ENCODE measurements around the gene DDX52.

The DDX52 gene

DNA sequence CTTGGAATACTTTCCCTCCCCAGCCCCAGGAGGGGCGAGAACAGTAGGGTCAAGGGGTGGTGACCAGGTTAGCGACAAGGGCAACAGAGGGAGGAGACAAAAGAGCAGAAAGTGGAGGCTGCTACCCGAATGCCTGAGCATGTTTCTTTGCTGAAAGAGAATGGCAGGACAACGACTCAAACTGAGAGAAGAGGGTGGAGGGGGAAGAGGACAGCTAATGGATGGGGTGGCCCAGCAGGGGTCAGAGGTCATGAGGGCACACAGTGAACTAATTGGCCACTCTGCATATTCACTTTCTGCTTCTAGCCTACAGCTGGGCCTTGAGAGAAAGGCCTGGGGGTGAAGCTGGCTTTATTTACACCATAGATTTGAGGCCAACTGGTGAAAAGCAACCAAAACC is 19.1 kb upstream of the DDX52 start:
- Histone ChIP-seq H3K4me3 (ENCODE audit: low read depth, low read length, poor library complexity, severe bottlenecking) (no peak overlapping the region), H3K4me1 (ENCODE audit: insufficient read depth, low read length, severe bottlenecking) (no peaks in the 10 kb centered on the region), H3K9ac (ENCODE audit: low read length) (no peak overlapping the region), H3K9me3 (ENCODE audit: low read length) (no peaks in the 10 kb centered on the region), H3K27ac (ENCODE audit: low read depth, low read length, poor library complexity, severe bottlenecking) (no peak overlapping the region), H3K4me2 (ENCODE audit: low read length) (no peak overlapping the region), H3K9me2 (ENCODE audit: low read depth, low read length) (no peaks in the 10 kb centered on the region), H3K36me3 (ENCODE audit: insufficient read depth, low read length) (no peaks in the 10 kb centered on the region), H3K79me2 (ENCODE audit: insufficient read depth, low read length) (no peaks in the 10 kb centered on the region), H2AFZ (ENCODE audit: low read length) (no peak overlapping the region), H4K20me1 (ENCODE audit: insufficient read depth, low read length) (no peaks in the 10 kb centered on the region), H3K27me3 (ENCODE audit: insufficient read depth, low read length) (no peaks in the 10 kb centered on the region; the same call in 1 of the 2 replicates), H3F3A (ENCODE audit: insufficient read depth, low read length) (no peaks in the 10 kb centered on the region)
- no peak for TF ChIP-seq EZH2 (IDR thresholded peaks at IDR 0.05; ENCODE audit: borderline replicate concordance, low read length)
- TF ChIP-seq, protein P1, sequence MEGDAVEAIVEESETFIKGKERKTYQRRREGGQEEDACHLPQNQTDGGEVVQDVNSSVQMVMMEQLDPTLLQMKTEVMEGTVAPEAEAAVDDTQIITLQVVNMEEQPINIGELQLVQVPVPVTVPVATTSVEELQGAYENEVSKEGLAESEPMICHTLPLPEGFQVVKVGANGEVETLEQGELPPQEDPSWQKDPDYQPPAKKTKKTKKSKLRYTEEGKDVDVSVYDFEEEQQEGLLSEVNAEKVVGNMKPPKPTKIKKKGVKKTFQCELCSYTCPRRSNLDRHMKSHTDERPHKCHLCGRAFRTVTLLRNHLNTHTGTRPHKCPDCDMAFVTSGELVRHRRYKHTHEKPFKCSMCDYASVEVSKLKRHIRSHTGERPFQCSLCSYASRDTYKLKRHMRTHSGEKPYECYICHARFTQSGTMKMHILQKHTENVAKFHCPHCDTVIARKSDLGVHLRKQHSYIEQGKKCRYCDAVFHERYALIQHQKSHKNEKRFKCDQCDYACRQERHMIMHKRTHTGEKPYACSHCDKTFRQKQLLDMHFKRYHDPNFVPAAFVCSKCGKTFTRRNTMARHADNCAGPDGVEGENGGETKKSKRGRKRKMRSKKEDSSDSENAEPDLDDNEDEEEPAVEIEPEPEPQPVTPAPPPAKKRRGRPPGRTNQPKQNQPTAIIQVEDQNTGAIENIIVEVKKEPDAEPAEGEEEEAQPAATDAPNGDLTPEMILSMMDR (IDR thresholded peaks at IDR 0.05; ENCODE audit: low read length), result no peak

DNA sequence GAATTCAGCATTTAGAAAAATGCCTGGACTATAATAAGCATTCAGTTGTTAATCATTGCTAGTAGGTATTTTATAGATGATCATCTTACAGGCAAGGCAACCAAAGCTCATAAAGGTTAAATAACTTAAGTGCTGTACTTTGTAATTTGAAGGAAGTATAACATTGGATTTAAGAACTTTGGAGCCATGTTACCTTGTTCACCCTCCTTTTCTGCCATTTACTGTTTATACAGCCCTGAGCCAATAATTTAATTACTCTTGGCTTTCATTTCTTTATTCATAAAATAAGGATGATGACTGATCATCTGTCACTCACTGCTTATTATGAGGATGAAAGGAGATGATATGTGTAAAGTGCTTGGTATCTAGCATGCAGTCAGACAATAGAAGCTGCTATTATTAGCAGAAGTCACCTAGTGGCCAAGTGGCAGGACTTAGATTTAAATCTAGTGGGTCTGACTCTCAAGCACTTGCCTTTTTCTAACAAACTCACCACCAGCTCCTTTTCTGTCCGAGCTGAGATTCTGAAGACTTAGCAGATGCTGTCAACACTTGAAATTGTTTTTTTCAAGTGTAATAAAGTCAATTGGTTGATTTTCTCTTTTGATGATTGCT is 18.3 kb upstream of the DDX52 start:
- Histone ChIP-seq H4K20me1 (ENCODE audit: insufficient read depth, low read length) (no peaks in the 10 kb centered on the region), H3K9ac (ENCODE audit: low read length) (no peak overlapping the region), H3K4me2 (ENCODE audit: low read length) (no peak overlapping the region), H3K4me3 (ENCODE audit: low read depth, low read length, poor library complexity, severe bottlenecking) (no peak overlapping the region), H3K36me3 (ENCODE audit: insufficient read depth, low read length) (no peaks in the 10 kb centered on the region), H3K27ac (ENCODE audit: low read depth, low read length, poor library complexity, severe bottlenecking) (no peak overlapping the region), H3K9me3 (ENCODE audit: low read length) (no peaks in the 10 kb centered on the region), H3F3A (ENCODE audit: insufficient read depth, low read length) (no peaks in the 10 kb centered on the region), H3K9me2 (ENCODE audit: low read depth, low read length) (no peaks in the 10 kb centered on the region), H3K79me2 (ENCODE audit: insufficient read depth, low read length) (no peaks in the 10 kb centered on the region), H3K27me3 (ENCODE audit: insufficient read depth, low read length) (no peaks in the 10 kb centered on the region; the same call in 1 of the 2 replicates), H2AFZ (ENCODE audit: low read length) (no peak overlapping the region), H3K4me1 (ENCODE audit: insufficient read depth, low read length, severe bottlenecking) (no peaks in the 10 kb centered on the region)
- TF ChIP-seq, protein P1 (IDR thresholded peaks at IDR 0.05; ENCODE audit: low read length), result peak; percentile 9; the same call in 1 of the 2 replicates
- no peak for TF ChIP-seq EZH2 (IDR thresholded peaks at IDR 0.05; ENCODE audit: borderline replicate concordance, low read length)

DNA sequence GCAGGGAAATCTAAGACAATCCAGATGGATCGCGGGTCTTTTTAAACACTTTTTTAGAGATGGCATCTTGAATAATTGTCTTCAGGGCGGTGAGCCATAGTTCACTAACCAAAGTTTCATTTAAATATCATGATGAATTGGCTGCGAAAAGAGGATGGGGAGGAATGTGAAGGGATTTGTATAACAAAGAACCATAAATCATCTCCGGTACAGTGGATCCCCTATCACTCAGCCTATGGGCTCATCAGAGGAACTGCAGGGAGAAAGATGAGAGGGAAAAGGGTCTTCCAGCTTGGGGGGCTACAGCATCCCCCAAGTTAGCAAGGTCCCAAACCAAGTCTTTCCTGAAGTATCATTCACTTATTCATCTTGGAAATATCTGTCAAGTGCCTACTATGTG is 16.7 kb upstream of the DDX52 start:
- Histone ChIP-seq H3K9ac (ENCODE audit: low read length) (no peak overlapping the region), H3K27me3 (ENCODE audit: insufficient read depth, low read length) (no peaks in the 10 kb centered on the region; the same call in 1 of the 2 replicates), H3K79me2 (ENCODE audit: insufficient read depth, low read length) (no peaks in the 10 kb centered on the region), H3K4me1 (ENCODE audit: insufficient read depth, low read length, severe bottlenecking) (no peaks in the 10 kb centered on the region), H3F3A (ENCODE audit: insufficient read depth, low read length) (no peaks in the 10 kb centered on the region), H3K4me2 (ENCODE audit: low read length) (no peak overlapping the region), H3K9me2 (ENCODE audit: low read depth, low read length) (no peaks in the 10 kb centered on the region), H3K36me3 (ENCODE audit: insufficient read depth, low read length) (no peaks in the 10 kb centered on the region), H3K9me3 (ENCODE audit: low read length) (no peaks in the 10 kb centered on the region), H3K27ac (ENCODE audit: low read depth, low read length, poor library complexity, severe bottlenecking) (no peak overlapping the region), H2AFZ (ENCODE audit: low read length) (no peak overlapping the region), H3K4me3 (ENCODE audit: low read depth, low read length, poor library complexity, severe bottlenecking) (no peak overlapping the region), H4K20me1 (ENCODE audit: insufficient read depth, low read length) (no peaks in the 10 kb centered on the region)
- no peak for TF ChIP-seq EZH2 (IDR thresholded peaks at IDR 0.05; ENCODE audit: borderline replicate concordance, low read length)
- TF ChIP-seq, protein P1 (IDR thresholded peaks at IDR 0.05; ENCODE audit: low read length), result no peak

Data from OCI-LY1 (cell line).